ENCODE data around the gene CACNA1S.

Gene CACNA1S

GRCh38 chr1:201139756-201140155 lies 27.5 kb upstream of the CACNA1S start:
- DNase-seq, result no peak

DNA sequence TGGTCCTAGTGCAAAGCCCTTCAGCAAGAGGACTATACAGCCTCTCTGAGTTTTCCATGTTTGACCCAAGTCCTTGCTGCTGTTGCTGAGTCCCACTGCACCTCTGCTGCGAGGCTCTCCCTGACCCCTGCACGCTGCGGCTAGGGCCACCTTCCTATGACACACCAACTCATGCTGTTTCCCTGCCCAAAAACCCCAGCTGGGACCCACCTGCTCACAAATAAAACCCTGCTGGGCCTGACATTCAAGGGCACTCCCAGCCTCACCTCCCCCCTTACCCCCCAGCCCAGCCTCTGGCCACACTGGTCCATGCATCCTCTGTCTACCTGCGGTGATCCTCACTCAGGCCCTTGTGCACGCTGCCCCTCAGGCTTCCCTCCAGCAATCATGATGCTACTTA lies 27.1 kb upstream of the CACNA1S start:
- DNase-seq, result no peak

GRCh38 chr1:201138311-201138840 lies 26.1 kb upstream of the CACNA1S start:
- no peak for DNase-seq

- no peak for DNase-seq
Measured at GRCh38 chr1:201137579-201138310, 25.5 kb upstream of the CACNA1S start.

DNA sequence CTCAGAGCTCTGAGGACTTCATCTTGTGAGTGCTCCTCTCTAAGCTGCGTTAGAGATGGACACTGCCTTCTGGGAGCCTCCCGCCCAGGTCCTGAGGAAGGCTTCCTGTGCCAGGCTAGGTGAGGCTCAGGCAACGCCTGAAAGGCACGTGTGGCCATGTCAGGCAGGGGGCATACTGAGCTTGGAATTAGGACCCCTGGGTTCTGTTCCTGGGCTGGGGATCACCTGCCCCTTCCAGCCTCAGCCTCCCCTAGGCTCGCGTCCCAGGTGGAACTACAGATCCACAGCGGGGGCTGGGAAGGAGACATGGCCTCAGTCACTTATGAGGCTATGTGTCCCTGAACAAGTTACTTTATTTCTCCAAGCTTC lies 24.8 kb upstream of the CACNA1S start:
- DNase-seq, result no peak

GRCh38 chr1:201136355-201137023 lies 24.3 kb upstream of the CACNA1S start:
- DNase-seq, result no peak

GRCh38 chr1:201134405-201134804 lies 22.2 kb upstream of the CACNA1S start:
- no peak for DNase-seq

GRCh38 chr1:201131398-201131797 lies 19.2 kb upstream of the CACNA1S start:
- no peak for DNase-seq

GRCh38 chr1:201128962-201129361 lies 16.7 kb upstream of the CACNA1S start:
- DNase-seq, result no peak

- DNase-seq, result no peak
Measured at GRCh38 chr1:201128476-201128875, 16.2 kb upstream of the CACNA1S start.

DNA sequence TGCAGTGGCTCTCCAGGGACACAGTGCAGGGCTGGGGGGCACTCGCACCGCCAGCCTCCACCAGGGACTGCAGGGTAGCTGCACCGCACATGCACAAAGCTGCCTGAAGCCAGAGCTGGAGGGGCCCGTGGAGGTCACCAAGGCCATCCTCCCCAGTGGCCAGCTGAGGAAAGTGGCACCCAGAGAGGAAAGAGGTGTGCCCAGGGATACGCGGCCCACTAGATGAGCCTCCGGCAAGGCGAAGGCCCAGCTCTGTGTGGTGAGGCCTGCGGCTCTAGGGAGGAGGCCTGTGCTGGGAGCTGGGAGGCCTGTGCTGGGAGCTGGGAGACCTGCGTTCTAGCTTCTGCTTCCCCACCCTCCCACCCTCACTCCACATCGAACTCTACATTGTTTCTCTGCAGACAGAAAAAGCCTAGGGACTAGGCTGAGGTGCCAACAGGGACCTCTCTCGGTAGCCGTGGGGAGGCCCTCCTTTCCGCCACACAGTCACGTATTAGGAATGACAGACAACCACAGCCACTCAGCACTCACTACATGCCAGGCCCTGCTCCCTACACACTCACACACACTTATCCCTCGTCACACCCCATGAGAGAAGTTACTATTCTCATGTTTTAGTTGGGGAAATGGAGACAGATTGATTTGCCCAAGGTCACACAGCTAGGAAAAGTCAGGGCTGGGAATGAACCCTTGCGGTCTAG lies 15.7 kb upstream of the CACNA1S start:
- no peak for DNase-seq

- no peak for DNase-seq
Measured at GRCh38 chr1:201126832-201127754, 14.9 kb upstream of the CACNA1S start, which contains the start of gene ASCL5. TSS of gene ASCL5 (minus strand) at chr1:201127184. CDS start at chr1:201115372, 11,812 bp downstream.

GRCh38 chr1:201126463-201126831 lies 14.2 kb upstream of the CACNA1S start:
- DNase-seq, result no peak

DNA sequence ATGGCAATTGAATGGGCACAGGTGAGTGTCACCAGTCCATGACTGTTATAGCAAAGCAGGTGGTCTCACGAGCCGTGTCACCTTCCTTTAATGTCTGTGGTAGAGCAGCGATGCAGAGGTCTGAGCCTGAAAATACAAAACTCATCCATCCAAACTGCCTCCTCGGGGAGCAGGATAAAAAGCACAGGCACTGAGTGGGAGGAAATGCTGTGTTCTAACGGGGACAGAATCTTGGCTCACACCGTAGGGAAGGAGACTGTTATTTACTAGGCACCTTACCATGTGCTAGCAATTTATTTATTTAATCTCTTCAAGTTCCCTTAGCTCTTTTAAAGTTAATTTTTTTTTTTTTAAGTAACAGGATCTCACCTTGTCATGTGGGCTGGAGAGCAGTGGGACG lies 13.6 kb upstream of the CACNA1S start:
- no peak for DNase-seq

DNA sequence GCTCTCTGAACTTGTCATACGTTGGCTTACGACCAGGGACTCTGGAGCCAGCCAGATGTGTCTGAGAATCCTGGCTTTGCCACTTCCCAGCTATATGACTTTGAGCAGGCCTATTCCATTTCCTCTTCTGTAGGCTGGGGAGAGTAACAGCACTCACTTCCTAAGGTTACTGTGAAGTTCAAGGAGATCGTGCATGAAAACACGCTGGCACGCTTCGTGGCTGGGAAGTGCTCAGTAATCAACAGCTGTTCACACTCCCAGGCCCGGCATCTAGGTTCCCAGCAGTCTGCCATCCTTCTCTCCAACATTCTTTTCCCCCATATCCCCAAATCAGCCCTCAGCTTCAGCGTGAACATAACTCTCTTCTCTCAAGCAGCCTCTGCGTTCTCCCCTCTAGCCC lies 12.8 kb upstream of the CACNA1S start:
- no peak for DNase-seq

DNA sequence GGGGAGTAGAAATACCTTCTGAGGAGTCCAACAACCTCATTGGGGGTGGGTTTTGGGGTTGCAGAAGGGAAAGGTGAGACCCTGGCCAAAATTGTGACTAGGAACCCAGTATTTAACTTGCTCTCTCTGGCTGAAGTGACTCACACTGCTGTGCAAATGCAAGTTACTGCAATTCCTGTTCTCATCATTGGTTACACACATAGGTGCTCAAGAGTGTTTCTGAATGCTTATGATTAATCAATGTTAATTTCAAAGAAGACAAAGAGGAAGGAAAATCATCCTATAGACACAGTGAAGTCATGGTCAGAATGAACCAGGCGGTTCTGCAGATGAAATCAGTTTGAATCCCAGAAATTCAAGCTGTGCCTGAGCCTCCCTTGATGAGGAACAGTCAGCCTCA lies 11.6 kb upstream of the CACNA1S start:
- DNase-seq, result no peak

GRCh38 chr1:201122321-201122957 lies 10.2 kb upstream of the CACNA1S start:
- DNase-seq, result no peak

DNA sequence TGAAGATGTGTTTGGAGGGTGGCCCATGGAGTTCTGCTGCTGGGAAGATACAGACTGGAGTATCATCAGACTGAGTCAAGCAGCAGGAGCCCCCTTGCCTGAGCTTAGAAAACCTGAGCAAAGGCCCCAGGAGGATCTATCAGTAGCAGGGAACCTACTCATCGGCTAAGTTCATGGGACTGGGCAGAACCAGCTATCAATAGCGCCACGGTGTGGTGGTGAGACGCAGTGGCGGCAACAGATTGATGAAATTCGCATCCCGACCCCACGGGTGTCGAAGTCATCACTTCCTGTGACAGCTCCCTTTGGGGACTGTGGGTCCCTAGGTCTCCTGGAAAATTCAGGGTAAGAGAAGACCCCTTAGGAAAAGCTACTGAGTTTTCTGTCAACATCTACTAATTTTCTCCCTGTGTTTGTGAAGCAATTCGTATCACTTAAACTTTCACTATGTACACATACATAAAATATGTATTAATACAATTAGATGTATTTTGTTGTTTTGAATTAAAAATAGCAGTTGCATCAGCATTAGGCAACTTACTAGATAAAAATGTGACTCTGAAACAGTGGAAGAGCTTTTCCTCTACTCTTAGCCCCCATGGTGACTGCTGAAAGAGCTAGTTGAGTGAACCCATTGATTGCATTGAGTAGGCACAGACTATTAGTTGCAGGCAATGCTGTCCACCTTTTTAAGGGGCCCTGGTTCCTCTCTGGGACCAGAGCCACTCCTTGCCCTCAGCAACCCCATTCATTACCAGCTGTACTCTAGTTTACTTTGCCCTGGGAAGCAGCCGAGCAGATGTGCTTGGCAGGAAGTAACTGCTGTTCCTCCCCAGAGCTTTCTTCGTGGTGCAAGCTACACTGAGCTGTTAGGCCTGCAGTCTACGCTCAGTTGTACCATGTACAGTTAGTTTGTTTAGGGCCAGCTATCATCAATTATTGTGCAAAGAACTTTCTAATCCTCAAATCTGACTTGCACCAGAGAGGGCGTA lies 7.3 kb upstream of the CACNA1S start:
- DNase-seq, result peak; percentile 22

DNA sequence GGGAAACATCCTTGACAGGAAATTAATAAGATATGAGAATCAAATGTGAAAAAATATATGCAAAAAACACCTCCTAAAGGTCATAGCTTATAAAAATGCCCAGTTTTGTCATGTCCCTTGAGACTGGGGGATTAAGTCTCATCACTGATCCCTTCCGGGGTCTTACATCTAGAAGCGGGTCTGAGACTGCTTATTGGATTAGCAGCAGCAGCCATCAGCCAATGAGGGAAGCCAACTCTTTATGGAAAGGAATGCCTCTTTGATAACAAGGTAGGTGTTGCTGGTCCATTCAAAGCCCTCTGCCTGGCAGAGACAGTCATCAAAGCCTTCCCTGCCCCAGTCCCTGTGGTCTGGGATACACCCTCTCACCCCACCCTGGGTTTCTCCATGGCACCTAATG lies 3.9 kb upstream of the CACNA1S start:
- DNase-seq, result no peak

DNA sequence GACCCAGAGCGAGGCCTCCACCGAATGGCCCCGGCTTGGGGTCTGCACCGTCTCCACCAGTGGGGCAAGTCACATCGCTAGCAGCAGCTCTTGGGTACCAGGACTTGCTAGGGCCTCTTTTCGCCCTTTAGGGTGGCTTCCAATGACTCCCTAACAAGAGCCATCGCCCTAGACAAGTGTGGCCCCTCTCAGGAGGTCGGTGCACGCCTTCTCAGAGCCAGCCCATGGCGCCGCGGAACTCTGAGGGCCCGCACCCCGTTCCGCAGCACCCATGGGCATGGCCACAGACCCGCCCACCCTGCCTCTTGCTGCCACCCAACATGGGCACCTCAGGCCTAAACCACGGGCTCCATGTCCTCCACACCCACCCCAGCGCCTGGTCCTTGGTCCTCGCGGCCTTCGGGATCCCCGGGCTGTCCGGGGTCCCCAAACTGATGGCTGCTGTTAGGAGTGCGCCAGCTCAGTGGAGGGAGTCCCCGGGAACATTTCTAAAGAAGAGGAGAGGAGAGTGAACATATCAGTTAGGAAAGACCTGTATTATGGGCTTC lies 3.2 kb upstream of the CACNA1S start:
- no peak for DNase-seq
